Measurements from ENCODE around the gene HSPE1. TPM values are rescaled to one million over a fixed set of nuclear protein-coding genes. Genes with fewer than 3 reads are reported as not detected.

HSPE1 gene
- total and polyA plus RNA-seq, 8 donors = 90.5 to 172 (median 150) TPM

- Histone ChIP-seq H3K27ac (no peak overlapping the region), H3K27me3 (no peaks in the 10 kb centered on the region), H3K9me3 (no peaks in the 10 kb centered on the region), H3K36me3 (peaks cover 0 to 21% of the 10 kb centered on the region in 2 donors), H3K4me1 (peaks cover 18 to 26% of the 10 kb centered on the region in 2 donors), H3K4me3 (no peak overlapping the region)
- TF ChIP-seq CTCF (IDR thresholded peaks at IDR 0.05) = no peak
- DNase-seq (no peak), ATAC-seq (no peak)
- intact Hi-C loops (cut with DNase I) = no loop called here
These were observed 3.8 kb downstream of the HSPE1 start for GRCh38 chr2:197504000-197504399.

GRCh38 chr2:197504512-197504911 lies 4.3 kb downstream of the HSPE1 start:
- Histone ChIP-seq H3K4me1 (peaks cover 18 to 23% of the 10 kb centered on the region in 2 donors), H3K4me3 (no peak overlapping the region), H3K27ac (no peak overlapping the region), H3K9me3 (no peaks in the 10 kb centered on the region), H3K36me3 (peaks cover 0 to 21% of the 10 kb centered on the region in 2 donors), H3K27me3 (no peaks in the 10 kb centered on the region)
- no peak for DNase-seq
- no peak for TF ChIP-seq CTCF (IDR thresholded peaks at IDR 0.05)
- ATAC-seq = no peak
- intact Hi-C loops (cut with DNase I) = no loop called here

GRCh38 chr2:197506658-197507057 lies 6.5 kb downstream of the HSPE1 start:
- no peak for ATAC-seq
- intact Hi-C loops (cut with DNase I) = no loop called here

GRCh38 chr2:197513915-197514314 lies 13.7 kb downstream of the HSPE1 start:
- no peak for DNase-seq
- Histone ChIP-seq H3K9me3 (no peaks in the 10 kb centered on the region), H3K36me3 (peaks cover 0 to 3% of the 10 kb centered on the region in 2 donors), H3K27ac (no peak overlapping the region), H3K4me3 (no peak overlapping the region), H3K4me1 (peaks cover 16 to 30% of the 10 kb centered on the region in 2 donors), H3K27me3 (no peaks in the 10 kb centered on the region)
- no peak for ATAC-seq
- TF ChIP-seq CTCF (IDR thresholded peaks at IDR 0.05) = no peak
- intact Hi-C loops (cut with DNase I) = no loop called here

More at GRCh38 chr2:197506658-197507057, 6.5 kb downstream of the HSPE1 start:
- Histone ChIP-seq H3K36me3 (peaks cover 0 to 24% of the 10 kb centered on the region in 2 donors), H3K4me1 (peaks cover 13 to 16% of the 10 kb centered on the region in 2 donors), H3K27me3 (no peaks in the 10 kb centered on the region), H3K9me3 (no peaks in the 10 kb centered on the region), H3K27ac (no peak overlapping the region), H3K4me3 (no peak overlapping the region)
- TF ChIP-seq CTCF (IDR thresholded peaks at IDR 0.05) = no peak
- no peak for DNase-seq

- Histone ChIP-seq H3K4me3 (peak overlapping the region in 1 of 2 donors; percentile 99), H3K4me1 (peaks cover 16 to 39% of the 10 kb centered on the region in 2 donors), H3K27ac (peak overlapping the region; percentile 89 to 96), H3K27me3 (no peaks in the 10 kb centered on the region), H3K36me3 (peaks cover 0 to 3% of the 10 kb centered on the region in 2 donors), H3K9me3 (no peaks in the 10 kb centered on the region)
- intact Hi-C loops (cut with DNase I) = no loop called here
- no peak for TF ChIP-seq CTCF (IDR thresholded peaks at IDR 0.05)
- ATAC-seq = no peak
- DNase-seq = peak in 1 of 4 donors; percentile 3
These were observed 14.6 kb downstream of the HSPE1 start for GRCh38 chr2:197514754-197515153.

Measured in left lung (tissue), 10 donors.